IMR-90 (cell line): ENCODE data around the gene FKTN. TPM values are rescaled to one million over a fixed set of nuclear protein-coding genes. Genes with fewer than 3 reads are reported as not detected.

Experiments used
- ATAC-seq: fragments of 200-7000 bp; cut with Tn5 transposase; 2 replicates; pipeline ENCODE4 v1.9.1; 2020; ENCODE audit warnings: low read depth, mild to moderate bottlenecking, moderate library complexity
- BruUV-seq: library from RNA; stranded (reverse); fragments of 400-500 nt; replicated peaks from 2 replicates; lab custom pipeline; 2021; lab: Mats Ljungman, UMichigan
- CTCF ChIA-PET: fragments of 300-600 bp; formaldehyde crosslinking; extraction: SDS; loops from one replicate; lab custom pipeline; 2021; ENCODE audit warnings: antibody characterized with exemption; lab: Yijun Ruan, JAX
- POLR2A ChIA-PET: fragments of 300-600 bp; sonication (Branson Sonifier 250); formaldehyde crosslinking; loops from one replicate; lab custom pipeline; 2022; ENCODE audit warnings: antibody characterized with exemption; ENCODE audit not compliant: unreplicated experiment; lab: Charles Lee
- DNase-seq: peaks from one replicate; pipeline ENCODE4 v3.0.0; 2013
- H2AFZ ChIP-seq: replicated peaks from 2 replicates; pipeline ENCODE3; 2013; ENCODE audit warnings: low read length, mild to moderate bottlenecking; ENCODE audit not compliant: poor library complexity
- H2AK5ac ChIP-seq: 2 replicates; pipeline ENCODE4 v1.6.1; 2013; ENCODE audit warnings: low read depth, low read length, inconsistent platforms
- H2AK9ac ChIP-seq: replicated peaks from 2 replicates; pipeline ENCODE3; 2013; ENCODE audit warnings: mild to moderate bottlenecking, low read depth, low read length, moderate library complexity; ENCODE audit not compliant: poor library complexity
- H2BK120ac ChIP-seq: 2 replicates; pipeline ENCODE4 v1.6.1; 2013; ENCODE audit warnings: low read depth, low read length, inconsistent platforms
- H2BK15ac ChIP-seq: 3 replicates; pipeline ENCODE4 v1.6.1; 2013; ENCODE audit warnings: low read depth, low read length, inconsistent platforms
- H2BK20ac ChIP-seq: 2 replicates; pipeline ENCODE4 v1.6.1; 2013; ENCODE audit warnings: low read depth, mild to moderate bottlenecking, inconsistent platforms, low read length, moderate library complexity
- H2BK5ac ChIP-seq: 2 replicates; pipeline ENCODE4 v1.6.1; 2013; ENCODE audit warnings: mild to moderate bottlenecking, low read depth, low read length, inconsistent platforms; ENCODE audit not compliant: poor library complexity, severe bottlenecking
- H3K14ac ChIP-seq: replicated peaks from 2 replicates; pipeline ENCODE4 v1.6.1; 2013; ENCODE audit warnings: low read depth, low read length, inconsistent platforms
- H3K18ac ChIP-seq: 2 replicates; pipeline ENCODE4 v1.6.1; 2013; ENCODE audit warnings: low read depth, low read length, control low read depth
- H3K23ac ChIP-seq: 2 replicates; pipeline ENCODE4 v1.6.1; 2013; ENCODE audit warnings: low read depth, low read length, inconsistent platforms
- H3K27ac ChIP-seq: 2 replicates; pipeline ENCODE4 v1.5.1; 2013; ENCODE audit warnings: mild to moderate bottlenecking, control low read depth, low read length; ENCODE audit not compliant: insufficient read depth
- H3K27me3 ChIP-seq: 2 replicates; pipeline ENCODE4 v1.6.1; 2013; ENCODE audit warnings: low read length; ENCODE audit not compliant: control insufficient read depth, insufficient read depth
- H3K36me3 ChIP-seq: 2 replicates; pipeline ENCODE4 v1.6.1; 2013; ENCODE audit warnings: low read length, mixed read lengths; ENCODE audit not compliant: control insufficient read depth, insufficient read depth
- H3K4ac ChIP-seq: 2 replicates; pipeline ENCODE4 v1.6.1; 2013; ENCODE audit warnings: low read depth, low read length, inconsistent platforms
- H3K4me1 ChIP-seq: 2 replicates; pipeline ENCODE4 v1.6.1; 2013; ENCODE audit warnings: low read length, mixed read lengths; ENCODE audit not compliant: control insufficient read depth, insufficient read depth
- H3K4me2 ChIP-seq: 2 replicates; pipeline ENCODE4 v1.6.1; 2013; ENCODE audit warnings: low read depth, mild to moderate bottlenecking, control low read depth, low read length, moderate library complexity
- H3K4me3 ChIP-seq: 2 replicates; pipeline ENCODE4 v1.5.1; 2013; ENCODE audit warnings: low read depth, mild to moderate bottlenecking, control low read depth, low read length, moderate library complexity; ENCODE audit not compliant: insufficient read depth
- H3K56ac ChIP-seq: 2 replicates; pipeline ENCODE4 v1.6.1; 2013; ENCODE audit warnings: low read length, inconsistent platforms; ENCODE audit not compliant: insufficient read depth; ENCODE audit errors: extremely low read depth
- H3K79me1 ChIP-seq, 2 experiments: 2 replicates each; pipeline ENCODE4 v1.6.1; 2013; ENCODE audit warnings: low read length in 2 of 2, inconsistent platforms in 1 of 2, low read depth in 1 of 2
- H3K9ac ChIP-seq: 2 replicates; pipeline ENCODE4 v1.6.1; 2013; ENCODE audit warnings: low read depth, low read length, control low read depth
- H3K9me1 ChIP-seq: 2 replicates; pipeline ENCODE4 v1.6.1; 2013; ENCODE audit warnings: low read length, inconsistent platforms; ENCODE audit not compliant: insufficient read depth
- H3K9me3 ChIP-seq: 2 replicates; pipeline ENCODE4 v1.6.1; 2013; ENCODE audit warnings: low read length; ENCODE audit not compliant: control insufficient read depth, insufficient read depth
- H4K20me1 ChIP-seq: 2 replicates; pipeline ENCODE4 v1.6.1; 2013; ENCODE audit warnings: low read length, inconsistent platforms; ENCODE audit not compliant: insufficient read depth
- H4K5ac ChIP-seq: 2 replicates; pipeline ENCODE4 v1.6.1; 2013; ENCODE audit warnings: mild to moderate bottlenecking, low read depth, low read length, control low read depth
- H4K8ac ChIP-seq, 2 experiments: 2 replicates each; pipeline ENCODE4 v1.6.1; 2013; ENCODE audit warnings: low read depth in 2 of 2, low read length in 2 of 2, control low read depth in 1 of 2, inconsistent platforms in 1 of 2
- H4K91ac ChIP-seq: 2 replicates; pipeline ENCODE4 v1.6.1; 2013; ENCODE audit warnings: low read depth, low read length, inconsistent platforms; ENCODE audit not compliant: insufficient read depth
- CTCF ChIP-seq: conservative IDR thresholded peaks from 2 replicates; pipeline ENCODE4 v1.5.1; 2012; ENCODE audit warnings: mild to moderate bottlenecking, low read depth, low read length, improper control_type of control experiment
- FOS ChIP-seq: fragments of 150-350 bp; IDR thresholded peaks from 2 replicates; pipeline ENCODE4 v1.6.1; 2016; ENCODE audit warnings: low read depth, low read length
- MAZ ChIP-seq: IDR thresholded peaks from 2 replicates; pipeline ENCODE4 v1.6.1; 2012; ENCODE audit warnings: low read depth, mild to moderate bottlenecking, low read length, improper control_type of control experiment, moderate library complexity, borderline replicate concordance
- RAD21 ChIP-seq: IDR thresholded peaks from 2 replicates; pipeline ENCODE4 v1.6.1; 2012; ENCODE audit warnings: low read length, improper control_type of control experiment
- RCOR1 ChIP-seq: IDR thresholded peaks from 2 replicates; pipeline ENCODE4 v1.6.1; 2012; ENCODE audit warnings: mild to moderate bottlenecking, low read length, improper control_type of control experiment; ENCODE audit not compliant: insufficient replicate concordance
- RFX5 ChIP-seq: IDR thresholded peaks from 2 replicates; pipeline ENCODE4 v1.8.0; 2012; ENCODE audit warnings: low read depth, mild to moderate bottlenecking, low read length, moderate library complexity
- SMC3 ChIP-seq: fragments of 150-350 bp; IDR thresholded peaks from 2 replicates; pipeline ENCODE4 v1.6.1; 2016; ENCODE audit warnings: low read depth, mild to moderate bottlenecking, antibody characterized with exemption, low read length, moderate library complexity
- WGBS, 2 experiments: methylation state at CpG; one replicate each; pipeline versions ENCODE4 v1.1.5 to v1.1.7; 2013; ENCODE audit warnings: missing lambda C conversion rate in 2 of 2; ENCODE audit not compliant: insufficient read length in 1 of 2; ENCODE audit errors: extremely low coverage in 2 of 2; 5-methylcytosine and 5-hydroxymethylcytosine counted together
- dilution Hi-C: fragments of 300-500 bp; cut with HindIII; formaldehyde crosslinking; loops from one replicate; pipeline ENCODE4 v1.14.3; 2018; ENCODE audit warnings: low sequenced_read_pairs; ENCODE audit not compliant: unreplicated experiment
- in situ Hi-C: fragments of 300-500 bp; cut with MboI; formaldehyde crosslinking; loops from 3 replicates; pipeline ENCODE4 v1.14.3; 2019; ENCODE audit warnings: low sequenced_read_pairs, inconsistent platforms, mixed read lengths
- intact Hi-C: fragments of 100-400 bp; cut with micrococcal nuclease; formaldehyde crosslinking; loops from 2 replicates; pipeline ENCODE4 v1.10.0; 2022
- polyA plus RNA-seq, 3 experiments: library from polyadenylated mRNA; depleted of rRNA; stranded (reverse); fragments of >200 nt; gene quantifications; 2 replicates each; pipeline ENCODE4 v1.2.3, GENCODE V29; 2012; ENCODE audit warnings: low replicate concordance in 1 of 3
- total RNA-seq: library from RNA; depleted of rRNA; stranded (reverse); fragments of >200 nt; gene quantifications from 2 replicates; pipeline ENCODE4 v1.2.3, GENCODE V29; 2012

Gene FKTN
- total and polyA plus RNA-seq, 2 of the 4 experiments (the other 2 are of a cell fraction) = 8.6 to 20.3 TPM

- TF ChIP-seq RCOR1 (no peak), SMC3 (no peak), RFX5 (no peak), MAZ (no peak), RAD21 (no peak)
Measured at GRCh38 chr9:105508530-105508929, 49.4 kb upstream of the FKTN start (continued).

- H3K4me1 ChIP-seq = no peaks in the 10 kb centered on the region
- no peak overlapping the region for H3K23ac ChIP-seq
- TF ChIP-seq FOS (no peak), CTCF (no peak)
- no peak overlapping the region for H3K14ac ChIP-seq
- H3K27me3 ChIP-seq = no peaks in the 10 kb centered on the region
- ATAC-seq = peak; percentile 93
- H3K18ac ChIP-seq = no peak overlapping the region
- H2BK5ac ChIP-seq = peak overlapping the region; percentile 43
- H2BK15ac ChIP-seq = no peak overlapping the region
- no CpG with 5 or more reads among the region's 1 CpG for WGBS, 2 experiments
- dilution Hi-C loops (no loop called here), in situ Hi-C loops (no loop called here), intact Hi-C loops (no loop called here)
- no TSS peak for BruUV-seq
- H4K5ac ChIP-seq = no peak overlapping the region
- H3K9me3 ChIP-seq = no peaks in the 10 kb centered on the region
- peaks cover 0 to 3% of the 10 kb centered on the region in 2 experiments; a peak in 2 of 4 replicates for H3K79me1 ChIP-seq
- no peak overlapping the region for H3K56ac ChIP-seq
- ChIA-PET CTCF (no interaction called here), POLR2A (no interaction called here)
- no peaks in the 10 kb centered on the region for H4K20me1 ChIP-seq
- no peak overlapping the region for H3K4ac ChIP-seq
- DNase-seq = peak; percentile 89
- no peak overlapping the region for H4K91ac ChIP-seq
- no peak overlapping the region for H4K8ac ChIP-seq
- H2BK20ac ChIP-seq = no peak overlapping the region
- peak overlapping the region; percentile 5; the same call in 1 of the 2 replicates for H3K4me2 ChIP-seq
- no peak overlapping the region for H2AFZ ChIP-seq
- H3K9me1 ChIP-seq = no peaks in the 10 kb centered on the region
- H3K4me3 ChIP-seq = no peak overlapping the region
- no peak overlapping the region for H2AK5ac ChIP-seq
- H2BK120ac ChIP-seq = no peak overlapping the region
- H3K36me3 ChIP-seq = peaks cover 4% of the 10 kb centered on the region; the same call in 1 of the 2 replicates
- H2AK9ac ChIP-seq = no peak overlapping the region
- no peak overlapping the region for H3K9ac ChIP-seq
- no peak overlapping the region for H3K27ac ChIP-seq
Measured at GRCh38 chr9:105510024-105510423, 47.9 kb upstream of the FKTN start.
